H1 (cell line): ENCODE results near the gene PKN1.
"Not testable (repeated sequence)": the region's sequence is repeated elsewhere in the genome, so short reads cannot be mapped to it uniquely, and the experiment has no call there.

Source experiments
- CHD1 ChIP-seq: IDR thresholded peaks from 2 replicates; pipeline ENCODE4 v1.6.1; 2012; ENCODE audit warnings: low read depth, low read length, improper control_type of control experiment
- CTCF ChIP-seq, 3 experiments: IDR thresholded peaks; 1 replicate in 2 of 3; 2 replicates in 1 of 3; pipeline versions ENCODE4 v1.5.1 to v1.6.1; 2011; ENCODE audit warnings: low read length in 3 of 3, mild to moderate bottlenecking in 3 of 3, inconsistent platforms in 2 of 3, low read depth in 1 of 3, moderate library complexity in 1 of 3; ENCODE audit not compliant: insufficient read depth in 1 of 3; ENCODE audit errors: control extremely low read depth in 1 of 3
- EP300 ChIP-seq, 2 experiments: IDR thresholded peaks; 1 replicate in 1 of 2; 2 replicates in 1 of 2; pipeline ENCODE4 v1.6.1; 2011 to 2012; ENCODE audit warnings: low read depth in 2 of 2, low read length in 2 of 2, mild to moderate bottlenecking in 2 of 2, borderline replicate concordance in 1 of 2, inconsistent platforms in 1 of 2, moderate library complexity in 1 of 2
- NRF1 ChIP-seq: IDR thresholded peaks from 2 replicates; pipeline ENCODE4 v1.6.1; 2011; ENCODE audit warnings: mild to moderate bottlenecking, low read depth, low read length, improper control_type of control experiment
- POLR2A ChIP-seq, 2 experiments: IDR thresholded peaks; 1 replicate in 1 of 2; 2 replicates in 1 of 2; pipeline ENCODE4 v1.6.1; 2011; ENCODE audit warnings: low read depth in 2 of 2, low read length in 2 of 2, mild to moderate bottlenecking in 2 of 2; ENCODE audit errors: control extremely low read depth in 1 of 2
- RFX5 ChIP-seq: IDR thresholded peaks from 2 replicates; pipeline ENCODE4 v1.6.1; 2011; ENCODE audit warnings: low read depth, low read length, improper control_type of control experiment, borderline replicate concordance
- SIRT6 ChIP-seq: IDR thresholded peaks from one replicate; pipeline ENCODE4 v1.7.1; 2012; ENCODE audit warnings: low read length, inconsistent platforms
- TF ChIP-seq, protein P1 (sequence below): IDR thresholded peaks from 2 replicates; pipeline ENCODE4 v1.6.1; 2012; ENCODE audit warnings: low read length, inconsistent platforms

DNA sequence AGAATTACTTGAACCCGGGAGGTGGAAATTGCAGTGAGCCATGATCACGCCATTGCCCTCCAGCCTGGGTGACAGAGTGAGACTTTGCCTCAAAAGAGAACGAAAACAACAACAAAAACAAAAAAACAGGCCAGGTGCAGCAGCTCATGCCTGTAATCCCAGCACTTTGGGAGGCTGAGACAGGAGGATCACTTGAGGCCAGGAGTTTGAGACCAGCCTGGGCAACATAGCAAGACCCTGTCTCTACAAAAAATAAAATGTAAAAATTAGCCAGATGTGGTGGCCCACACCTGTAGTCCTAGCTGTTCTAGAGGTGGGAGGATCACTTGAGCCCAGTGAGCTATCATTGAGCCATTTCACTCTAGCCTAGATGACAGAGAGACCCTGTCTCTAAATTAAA lies 19.2 kb downstream of the PKN1 start:
- TF ChIP-seq RFX5; CTCF (IDR thresholded peaks at IDR 0.05; ENCODE audit: control extremely low read depth in 1 of 3, insufficient read depth in 1 of 3, low read depth in 1 of 3, low read length in 3 of 3); POLR2A (IDR thresholded peaks at IDR 0.05; ENCODE audit: control extremely low read depth in 1 of 2, low read depth in 2 of 2, low read length in 2 of 2); EP300 (IDR thresholded peaks at IDR 0.05; ENCODE audit: borderline replicate concordance in 1 of 2, low read depth in 2 of 2, low read length in 2 of 2); CHD1; SIRT6; NRF1: not testable (repeated sequence)
- TF ChIP-seq, protein P1, sequence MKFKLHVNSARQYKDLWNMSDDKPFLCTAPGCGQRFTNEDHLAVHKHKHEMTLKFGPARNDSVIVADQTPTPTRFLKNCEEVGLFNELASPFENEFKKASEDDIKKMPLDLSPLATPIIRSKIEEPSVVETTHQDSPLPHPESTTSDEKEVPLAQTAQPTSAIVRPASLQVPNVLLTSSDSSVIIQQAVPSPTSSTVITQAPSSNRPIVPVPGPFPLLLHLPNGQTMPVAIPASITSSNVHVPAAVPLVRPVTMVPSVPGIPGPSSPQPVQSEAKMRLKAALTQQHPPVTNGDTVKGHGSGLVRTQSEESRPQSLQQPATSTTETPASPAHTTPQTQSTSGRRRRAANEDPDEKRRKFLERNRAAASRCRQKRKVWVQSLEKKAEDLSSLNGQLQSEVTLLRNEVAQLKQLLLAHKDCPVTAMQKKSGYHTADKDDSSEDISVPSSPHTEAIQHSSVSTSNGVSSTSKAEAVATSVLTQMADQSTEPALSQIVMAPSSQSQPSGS, result not testable (repeated sequence)
